SK-N-SH treated with all-trans-retinoic acid at 6 μM for 48 hours (cell line): ENCODE data around the gene CCDC82.

Source experiments
- OSR1 ChIP-seq: fragments of 250-450 bp; sonication (Bioruptor Pico); IDR thresholded peaks from 2 replicates; pipeline ENCODE4 v1.8.0; 2022; ENCODE audit warnings: moderate library complexity, mild to moderate bottlenecking, inconsistent platforms
- ZFP3 ChIP-seq: fragments of 250-450 bp; sonication (Bioruptor Pico); IDR thresholded peaks from 2 replicates; pipeline ENCODE4 v1.5.0; 2020; ENCODE audit warnings: mild to moderate bottlenecking, moderate library complexity

GRCh38 chr11:96317571-96317970 lies 72.1 kb downstream of the CCDC82 start:
- TF ChIP-seq ZFP3 (no peak), OSR1 (CRISPR knock-in tag) (no peak)
